Frontal cortex (tissue), 4 donors: Measurements from ENCODE around the gene TYR. TPM values are rescaled to one million over a fixed set of nuclear protein-coding genes. Genes with fewer than 3 reads are reported as not detected.
A peak's percentile ranks its signal among the peaks of the same experiment; 100 is the strongest.
"Not testable (repeated sequence)": the region's sequence is repeated elsewhere in the genome, so short reads cannot be mapped to it uniquely, and the experiment has no call there.

Experiments
- DNase-seq, 2 donors: peaks; one replicate each; pipeline ENCODE4 v3.0.0; 2012; ENCODE audit warnings: low spot score in 2 of 2
- FAIRE-seq: peaks from 2 replicates; lab custom pipeline; 2012; peaks lifted over from hg19 to GRCh38; lab: Jason Lieb, UNC
- total RNA-seq: library from RNA; depleted of rRNA; stranded (reverse); fragments of >200 nt; gene quantifications from one replicate; pipeline ENCODE4 v1.2.3, GENCODE V29; 2014
- donor health status: control.
- donor health status: control.
- donor health status: control.

TYR gene
- total RNA-seq, 1 donor from 2014 or later, result not detected

GRCh38 chr11:89267660-89268302, 90.1 kb downstream of the TYR start:
- DNase-seq (no peak), FAIRE-seq (no peak)

GRCh38 chr11:89272540-89273088, 94.9 kb downstream of the TYR start:
- not testable (repeated sequence) for DNase-seq, FAIRE-seq

- FAIRE-seq, DNase-seq: not testable (repeated sequence)
Observed at GRCh38 chr11:89273220-89273619, 95.5 kb downstream of the TYR start.

- DNase-seq (no peak), FAIRE-seq (peak; percentile 92)
Observed at GRCh38 chr11:89275966-89276365, 98.3 kb downstream of the TYR start.

GRCh38 chr11:89279176-89279575, 101.5 kb downstream of the TYR start:
- FAIRE-seq (no peak), DNase-seq (no peak)

GRCh38 chr11:89281032-89281677, 103.5 kb downstream of the TYR start:
- not testable (repeated sequence) for FAIRE-seq, DNase-seq

- not testable (repeated sequence) for DNase-seq, FAIRE-seq
Observed at GRCh38 chr11:89286601-89287000, 108.9 kb downstream of the TYR start.

GRCh38 chr11:89288004-89288403, 110.3 kb downstream of the TYR start:
- FAIRE-seq, DNase-seq: not testable (repeated sequence)

- FAIRE-seq (no peak), DNase-seq (no peak)
Observed at GRCh38 chr11:89293965-89294679, 116.4 kb downstream of the TYR start.

- FAIRE-seq, DNase-seq: not testable (repeated sequence)
Observed at GRCh38 chr11:89295023-89295422, 117.3 kb downstream of the TYR start.

GRCh38 chr11:89303029-89303428, 125.4 kb downstream of the TYR start:
- FAIRE-seq, DNase-seq: not testable (repeated sequence)

- FAIRE-seq, DNase-seq: not testable (repeated sequence)
Observed at GRCh38 chr11:89308272-89308671, 130.6 kb downstream of the TYR start.

- FAIRE-seq, DNase-seq: not testable (repeated sequence)
Observed at GRCh38 chr11:89309321-89309985, 131.8 kb downstream of the TYR start.

GRCh38 chr11:89310607-89311006, 132.9 kb downstream of the TYR start:
- DNase-seq, FAIRE-seq: not testable (repeated sequence)

- no peak for DNase-seq
- peak; percentile 52 for FAIRE-seq
Observed at GRCh38 chr11:89321401-89321800, 143.7 kb downstream of the TYR start.

GRCh38 chr11:89327885-89328284, 150.2 kb downstream of the TYR start:
- DNase-seq (no peak), FAIRE-seq (no peak)

GRCh38 chr11:89331940-89332339, 154.3 kb downstream of the TYR start:
- FAIRE-seq, result not testable (repeated sequence)

GRCh38 chr11:89333704-89334103, 156.0 kb downstream of the TYR start:
- FAIRE-seq, result peak; percentile 89

More at GRCh38 chr11:89331940-89332339, 154.3 kb downstream of the TYR start:
- not testable (repeated sequence) for DNase-seq

GRCh38 chr11:89337100-89337650, 159.5 kb downstream of the TYR start:
- FAIRE-seq, DNase-seq: not testable (repeated sequence)

More at GRCh38 chr11:89333704-89334103, 156.0 kb downstream of the TYR start:
- not testable (repeated sequence) for DNase-seq
